GM12873 (cell line): ENCODE results near the gene CD55.
A peak's percentile ranks its signal among the peaks of the same experiment; 100 is the strongest.

Experiments
- TF ChIP-seq, protein P1 (sequence below): IDR thresholded peaks from 2 replicates; pipeline ENCODE4 v1.5.1; 2012; ENCODE audit warnings: low read depth, mild to moderate bottlenecking, moderate library complexity, low read length, control low read depth; ENCODE audit not compliant: insufficient read depth; ENCODE audit errors: missing control alignments

The CD55 gene

DNA sequence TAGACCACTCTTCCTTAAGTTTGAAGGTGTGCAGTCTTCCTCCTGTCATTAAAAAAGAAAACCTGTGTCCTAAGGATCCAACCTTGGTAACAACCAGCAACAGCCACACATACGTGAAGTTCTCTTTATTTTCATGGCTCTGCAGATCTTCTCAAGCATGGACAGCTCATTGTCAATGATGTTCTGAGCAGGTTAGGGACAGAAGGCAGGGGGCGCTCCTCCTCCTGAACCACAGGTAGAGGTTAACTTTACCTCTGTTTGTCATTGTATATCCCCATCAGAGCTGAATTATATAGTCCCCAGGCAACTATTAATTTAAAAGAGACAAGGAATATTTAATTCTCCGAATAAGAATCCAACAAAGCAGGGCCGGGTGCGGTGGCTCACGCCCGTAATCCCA is 80.1 kb downstream of the CD55 start:
- TF ChIP-seq, protein P1, sequence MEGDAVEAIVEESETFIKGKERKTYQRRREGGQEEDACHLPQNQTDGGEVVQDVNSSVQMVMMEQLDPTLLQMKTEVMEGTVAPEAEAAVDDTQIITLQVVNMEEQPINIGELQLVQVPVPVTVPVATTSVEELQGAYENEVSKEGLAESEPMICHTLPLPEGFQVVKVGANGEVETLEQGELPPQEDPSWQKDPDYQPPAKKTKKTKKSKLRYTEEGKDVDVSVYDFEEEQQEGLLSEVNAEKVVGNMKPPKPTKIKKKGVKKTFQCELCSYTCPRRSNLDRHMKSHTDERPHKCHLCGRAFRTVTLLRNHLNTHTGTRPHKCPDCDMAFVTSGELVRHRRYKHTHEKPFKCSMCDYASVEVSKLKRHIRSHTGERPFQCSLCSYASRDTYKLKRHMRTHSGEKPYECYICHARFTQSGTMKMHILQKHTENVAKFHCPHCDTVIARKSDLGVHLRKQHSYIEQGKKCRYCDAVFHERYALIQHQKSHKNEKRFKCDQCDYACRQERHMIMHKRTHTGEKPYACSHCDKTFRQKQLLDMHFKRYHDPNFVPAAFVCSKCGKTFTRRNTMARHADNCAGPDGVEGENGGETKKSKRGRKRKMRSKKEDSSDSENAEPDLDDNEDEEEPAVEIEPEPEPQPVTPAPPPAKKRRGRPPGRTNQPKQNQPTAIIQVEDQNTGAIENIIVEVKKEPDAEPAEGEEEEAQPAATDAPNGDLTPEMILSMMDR = no peak

GRCh38 chr1:207402744-207403143 is 81.3 kb downstream of the CD55 start:
- TF ChIP-seq, protein P1 = no peak

DNA sequence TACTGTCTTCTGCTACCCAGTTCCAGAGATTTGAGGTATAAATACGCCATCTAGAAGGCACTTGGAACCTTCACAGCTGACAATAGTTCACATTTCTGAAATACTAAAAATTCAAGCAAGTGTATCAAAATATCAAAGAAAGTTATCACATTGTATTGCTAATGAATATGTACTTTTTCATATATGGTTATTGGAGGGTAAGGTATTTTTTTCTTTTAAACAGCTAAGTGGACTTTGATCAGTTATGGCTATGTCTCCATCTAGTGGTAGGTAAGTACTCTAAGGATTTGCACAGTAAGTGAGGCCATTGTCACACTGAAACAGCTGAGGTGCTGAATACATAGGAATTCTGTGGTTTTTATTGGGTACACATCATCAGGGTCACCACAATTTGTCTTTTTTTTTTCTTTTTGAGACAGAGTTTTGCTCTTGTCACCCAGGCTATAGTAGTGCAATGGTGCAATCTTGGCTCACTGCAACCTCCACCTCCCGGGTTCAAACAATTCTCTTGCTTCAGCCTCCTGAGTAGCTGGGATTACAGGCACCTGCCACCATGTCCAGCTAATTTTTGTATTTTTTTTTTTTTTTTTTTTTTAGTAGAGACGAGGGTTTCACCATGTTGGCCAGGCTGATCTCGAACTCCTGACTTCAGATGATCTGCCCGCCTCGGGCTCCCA is 83.5 kb downstream of the CD55 start:
- TF ChIP-seq, protein P1 = peak; percentile 72

- TF ChIP-seq, protein P1 = no peak
Observed at GRCh38 chr1:207405814-207406213, 84.3 kb downstream of the CD55 start.

DNA sequence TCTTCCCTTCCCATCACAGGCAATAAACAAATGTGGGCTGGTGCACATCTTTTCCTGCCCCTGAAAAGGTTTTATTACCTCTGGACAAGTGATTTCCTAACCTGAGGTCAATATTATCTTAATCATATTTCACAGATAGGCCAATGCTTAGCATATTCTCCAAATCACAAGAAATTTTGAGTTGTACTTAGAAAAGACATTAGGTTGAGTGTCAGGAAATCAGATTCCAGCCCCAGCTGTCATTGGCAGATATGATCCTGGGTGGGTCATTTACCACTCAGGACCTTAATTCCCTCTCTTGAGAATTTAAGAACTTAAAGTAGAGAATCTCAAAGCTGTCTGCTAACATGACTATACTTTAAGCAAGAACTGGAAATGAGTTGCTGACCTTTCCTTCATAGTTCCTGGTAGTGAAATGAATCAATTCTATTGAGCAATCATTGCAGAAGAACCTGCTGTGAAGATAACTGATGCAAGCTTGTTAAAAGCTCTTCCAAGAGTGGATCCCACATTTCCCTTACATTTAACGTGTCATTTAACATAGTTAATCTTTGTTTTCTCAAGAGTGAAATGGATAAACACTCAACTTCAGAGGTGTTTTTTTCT is 86.3 kb downstream of the CD55 start:
- TF ChIP-seq, protein P1 = no peak
